Activated T-helper 9 cell treated with anti-CD3 and anti-CD28 coated beads, Interleukin-2, amount 50 U/mL, for 16 hours (primary cell): ENCODE results near the gene PFN3.

Source experiments
- DNase-seq: peaks from one replicate; pipeline ENCODE4 v3.0.0-alpha.2; 2020; ENCODE audit warnings: low read depth

Gene PFN3

GRCh38 chr5:177359860-177360259 lies 40.6 kb downstream of the PFN3 start:
- DNase-seq, result no peak

GRCh38 chr5:177359451-177359851 lies 41.0 kb downstream of the PFN3 start:
- DNase-seq, result no peak

- no peak for DNase-seq
Measured at GRCh38 chr5:177358370-177358819, 42.1 kb downstream of the PFN3 start.

GRCh38 chr5:177357459-177358351 lies 42.8 kb downstream of the PFN3 start, which contains the start of gene RGS14:
TSS of gene RGS14 (plus strand) at chr5:177357924. CDS start at chr5:177358025, 101 bp downstream.
- DNase-seq, result peak; percentile 54

GRCh38 chr5:177357146-177357458 lies 43.4 kb downstream of the PFN3 start:
- DNase-seq, result no peak

- DNase-seq, result no peak
Measured at GRCh38 chr5:177356746-177357145, 43.7 kb downstream of the PFN3 start.

GRCh38 chr5:177355868-177356168 lies 44.6 kb downstream of the PFN3 start:
- no peak for DNase-seq

- DNase-seq, result no peak
Measured at GRCh38 chr5:177355162-177355867, 45.1 kb downstream of the PFN3 start.

- no peak for DNase-seq
Measured at GRCh38 chr5:177354711-177355110, 45.8 kb downstream of the PFN3 start.

- no peak for DNase-seq
Measured at GRCh38 chr5:177354256-177354655, 46.2 kb downstream of the PFN3 start.

- no peak for DNase-seq
Measured at GRCh38 chr5:177353093-177353492, 47.4 kb downstream of the PFN3 start.

GRCh38 chr5:177351392-177352329 lies 48.8 kb downstream of the PFN3 start, which contains the start of gene LMAN2:
TSS of gene LMAN2 (minus strand) at chr5:177351668. CDS start at chr5:177351647, 21 bp downstream.
- DNase-seq, result peak; percentile 84

GRCh38 chr5:177350776-177351391 lies 49.6 kb downstream of the PFN3 start:
- DNase-seq, result no peak
